Suprapubic skin (tissue), 3 donors: Measurements from ENCODE around the gene ATF7.

Experiments
- CTCF ChIP-seq, 2 donors: fragments of 200-600 bp in 1 of 2; fragments of 450-650 bp in 1 of 2; sonication (generic) in 1 of 2; IDR thresholded peaks; one replicate each; pipeline ENCODE4 v1.5.1; 2016 to 2019; ENCODE audit warnings: antibody characterized with exemption in 2 of 2, mild to moderate bottlenecking in 1 of 2, moderate library complexity in 1 of 2
- POLR2AphosphoS5 ChIP-seq, 3 donors: sonication (generic); formaldehyde crosslinking; IDR thresholded peaks; one replicate each; pipeline ENCODE4 v1.6.1; 2017; ENCODE audit warnings: antibody characterized with exemption in 3 of 3

GRCh38 chr12:53558631-53559030, 67.6 kb downstream of the ATF7 start:
- no peak for TF ChIP-seq CTCF (IDR thresholded peaks at IDR 0.05)
- TF ChIP-seq POLR2AphosphoS5 (IDR thresholded peaks at IDR 0.05): no peak
